ENCODE results near the gene TRIM58. TPM values are rescaled to one million over a fixed set of nuclear protein-coding genes. Genes with fewer than 3 reads are reported as not detected.

The TRIM58 gene
- total and polyA plus RNA-seq, 2 experiments from 2014 or later, result 0.05 TPM; not detected in 1

- no peak for DNase-seq (ENCODE audit: low spot score)
- Histone ChIP-seq H3K9me2 (replicated peaks; ENCODE audit: insufficient read depth) (no peaks in the 10 kb centered on the region), H3K4me3 (no peak overlapping the region), H3K27ac (no peak overlapping the region), H3K79me2 (no peaks in the 10 kb centered on the region), H3K27me3 (no peaks in the 10 kb centered on the region), H3K9me3 (ENCODE audit: low read depth) (peaks cover 6% of the 10 kb centered on the region), H2AFZ (no peak overlapping the region), H3K36me3 (replicated peaks; ENCODE audit: insufficient read depth, low read depth) (no peaks in the 10 kb centered on the region), H4K20me1 (ENCODE audit: insufficient read depth, poor library complexity, severe bottlenecking) (no peaks in the 10 kb centered on the region), H3K4me2 (no peak overlapping the region), H3K4me1 (ENCODE audit: insufficient read depth) (no peaks in the 10 kb centered on the region)
- 49% methylated on average over 6 of the region's 6 CpGs for WGBS (ENCODE audit: low lambda C conversion rate, missing lambda C conversion rate)
- TF ChIP-seq CTCF (IDR thresholded peaks at IDR 0.05; ENCODE audit: poor library complexity) (no peak), EZH2phosphoT487 (IDR thresholded peaks at IDR 0.05; ENCODE audit: low read depth, severe bottlenecking, unreplicated experiment) (no peak), EZH2 (IDR thresholded peaks at IDR 0.05; ENCODE audit: borderline replicate concordance) (no peak)
These were observed 23.4 kb upstream of the TRIM58 start for GRCh38 chr1:247833601-247834000.

GRCh38 chr1:247840818-247841217, 16.2 kb upstream of the TRIM58 start:
- DNase-seq (ENCODE audit: low spot score), result no peak
- no peak overlapping the region for H3K4me2 ChIP-seq
- no peaks in the 10 kb centered on the region for H4K20me1 ChIP-seq (ENCODE audit: insufficient read depth, poor library complexity, severe bottlenecking)
- 65% methylated on average over 2 of the region's 2 CpGs for WGBS (ENCODE audit: low lambda C conversion rate, missing lambda C conversion rate)
- H3K9me2 ChIP-seq (replicated peaks; ENCODE audit: insufficient read depth), result no peaks in the 10 kb centered on the region
- no peak overlapping the region for H3K27ac ChIP-seq
- H2AFZ ChIP-seq, result no peak overlapping the region
- H3K27me3 ChIP-seq, result no peaks in the 10 kb centered on the region
- no peaks in the 10 kb centered on the region for H3K4me1 ChIP-seq (ENCODE audit: insufficient read depth)
- no peaks in the 10 kb centered on the region for H3K79me2 ChIP-seq
- TF ChIP-seq CTCF (IDR thresholded peaks at IDR 0.05; ENCODE audit: poor library complexity) (no peak), EZH2phosphoT487 (IDR thresholded peaks at IDR 0.05; ENCODE audit: low read depth, severe bottlenecking, unreplicated experiment) (no peak), EZH2 (IDR thresholded peaks at IDR 0.05; ENCODE audit: borderline replicate concordance) (no peak)
- no peaks in the 10 kb centered on the region for H3K36me3 ChIP-seq (replicated peaks; ENCODE audit: insufficient read depth, low read depth)
- H3K9me3 ChIP-seq (ENCODE audit: low read depth), result no peaks in the 10 kb centered on the region
- H3K4me3 ChIP-seq, result no peak overlapping the region

GRCh38 chr1:247841796-247842195, 15.2 kb upstream of the TRIM58 start, which contains the start of gene OR11L1:
OR11L1 (minus strand) TSS chr1:247841896; CDS start chr1:247841896, 0 bp downstream.
- no peak within 1 kb of the TSS for H3K27ac ChIP-seq
- WGBS (ENCODE audit: low lambda C conversion rate, missing lambda C conversion rate), result 70% methylated on average over 2 of the region's 2 CpGs
- no peaks in the 10 kb centered on the region for H3K36me3 ChIP-seq (replicated peaks; ENCODE audit: insufficient read depth, low read depth)
- H4K20me1 ChIP-seq (ENCODE audit: insufficient read depth, poor library complexity, severe bottlenecking), result no peaks in the 10 kb centered on the region
- H3K27me3 ChIP-seq, result no peaks in the 10 kb centered on the region
- no peaks in the 10 kb centered on the region for H3K9me2 ChIP-seq (replicated peaks; ENCODE audit: insufficient read depth)
- no peak for DNase-seq (ENCODE audit: low spot score)
- no peaks in the 10 kb centered on the region for H3K9me3 ChIP-seq (ENCODE audit: low read depth)
- H3K4me1 ChIP-seq (ENCODE audit: insufficient read depth), result no peaks in the 10 kb centered on the region
- H2AFZ ChIP-seq, result no peak within 1 kb of the TSS
- H3K4me3 ChIP-seq, result no peak within 1 kb of the TSS
- no peak within 1 kb of the TSS for H3K4me2 ChIP-seq
- TF ChIP-seq CTCF (IDR thresholded peaks at IDR 0.05; ENCODE audit: poor library complexity) (no peak), EZH2 (IDR thresholded peaks at IDR 0.05; ENCODE audit: borderline replicate concordance) (no peak)
- no peaks in the 10 kb centered on the region for H3K79me2 ChIP-seq

DNA sequence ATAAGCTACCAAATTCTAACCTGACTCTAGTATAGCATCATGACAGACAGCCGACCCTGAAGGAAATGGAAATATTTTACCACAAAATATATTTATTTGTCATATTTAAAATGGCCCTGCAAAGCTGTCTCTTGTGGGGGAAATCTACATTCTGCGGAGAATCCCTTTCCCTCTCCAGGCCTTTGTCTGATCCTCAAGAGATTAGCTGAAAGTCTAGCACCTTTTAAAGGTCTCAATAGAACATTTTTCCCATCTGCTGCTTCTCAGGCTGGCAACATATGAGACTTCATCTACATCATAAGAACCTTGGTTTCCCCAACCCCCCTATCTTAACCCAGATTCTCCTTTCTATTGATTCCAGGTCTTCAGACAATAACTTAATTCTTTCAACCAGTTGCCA, 13.6 kb upstream of the TRIM58 start:
- Histone ChIP-seq H3K9me3 (ENCODE audit: low read depth) (no peaks in the 10 kb centered on the region), H3K9me2 (replicated peaks; ENCODE audit: insufficient read depth) (no peaks in the 10 kb centered on the region), H3K27me3 (no peaks in the 10 kb centered on the region), H4K20me1 (ENCODE audit: insufficient read depth, poor library complexity, severe bottlenecking) (no peaks in the 10 kb centered on the region), H3K27ac (no peak overlapping the region), H3K4me1 (ENCODE audit: insufficient read depth) (no peaks in the 10 kb centered on the region), H3K36me3 (replicated peaks; ENCODE audit: insufficient read depth, low read depth) (no peaks in the 10 kb centered on the region), H2AFZ (no peak overlapping the region), H3K4me3 (no peak overlapping the region), H3K4me2 (no peak overlapping the region), H3K79me2 (no peaks in the 10 kb centered on the region)
- TF ChIP-seq EZH2 (IDR thresholded peaks at IDR 0.05; ENCODE audit: borderline replicate concordance) (no peak), CTCF (IDR thresholded peaks at IDR 0.05; ENCODE audit: poor library complexity) (no peak), EZH2phosphoT487 (IDR thresholded peaks at IDR 0.05; ENCODE audit: low read depth, severe bottlenecking, unreplicated experiment) (no peak)
- no peak for DNase-seq (ENCODE audit: low spot score)
- WGBS (ENCODE audit: low lambda C conversion rate, missing lambda C conversion rate), result 44% methylated on average over 2 of the region's 2 CpGs

Data from hepatocyte (in vitro differentiated cells).